Brain microvascular endothelial cell (primary cell): ENCODE data around the gene PTPRM.

ENCODE experiments used
- DNase-seq: peaks from one replicate; pipeline ENCODE4 v3.0.0-alpha.2; 2020
- H3K27ac ChIP-seq: fragments of 250-450 bp; sonication (Bioruptor Pico); 2 replicates; pipeline ENCODE4 v1.5.1; 2020; ENCODE audit warnings: mild to moderate bottlenecking, moderate library complexity
- H3K27me3 ChIP-seq: fragments of 250-450 bp; sonication (Bioruptor Pico); replicated peaks from 2 replicates; pipeline ENCODE4 v1.5.1; 2020; ENCODE audit warnings: mild to moderate bottlenecking
- H3K36me3 ChIP-seq: fragments of 250-450 bp; sonication (Bioruptor Pico); replicated peaks from 2 replicates; pipeline ENCODE4 v1.5.1; 2020; ENCODE audit warnings: mild to moderate bottlenecking
- H3K4me3 ChIP-seq: 2 replicates; pipeline ENCODE4 v1.5.1; 2011; ENCODE audit warnings: low read depth, mild to moderate bottlenecking, control low read depth, low read length, moderate library complexity
- CTCF ChIP-seq: IDR thresholded peaks from 2 replicates; pipeline ENCODE4 v1.5.1; 2011; ENCODE audit warnings: low read depth, mild to moderate bottlenecking, moderate library complexity, low read length, control low read depth, inconsistent platforms; ENCODE audit errors: missing control alignments
- in situ Hi-C: cut with HindIII; loops from 2 replicates; pipeline ENCODE4 v1.10.0; 2017; ENCODE audit warnings: low sequenced_read_pairs, low pct_ligation_motif_present

PTPRM gene

GRCh38 chr18:8300751-8301410, 733.8 kb downstream of the PTPRM start:
- TF ChIP-seq CTCF = no peak
- no peaks in the 10 kb centered on the region for H3K36me3 ChIP-seq
- H3K27ac ChIP-seq = no peak overlapping the region
- in situ Hi-C loops = no loop called here
- DNase-seq = no peak
- H3K27me3 ChIP-seq = no peaks in the 10 kb centered on the region
- H3K4me3 ChIP-seq = no peak overlapping the region

- no peaks in the 10 kb centered on the region for H3K27me3 ChIP-seq
- no peak for DNase-seq
- no peak for TF ChIP-seq CTCF
- H3K4me3 ChIP-seq = no peak overlapping the region
- H3K27ac ChIP-seq = no peak overlapping the region
- no peaks in the 10 kb centered on the region for H3K36me3 ChIP-seq
- in situ Hi-C loops = no loop called here
Measured at GRCh38 chr18:8301427-8302172, 734.5 kb downstream of the PTPRM start.

- DNase-seq = no peak
- Histone ChIP-seq H3K27ac (no peak overlapping the region), H3K27me3 (no peaks in the 10 kb centered on the region), H3K4me3 (no peak overlapping the region), H3K36me3 (no peaks in the 10 kb centered on the region)
- in situ Hi-C loops = no loop called here
- no peak for TF ChIP-seq CTCF
Measured at GRCh38 chr18:8303151-8303755, 736.1 kb downstream of the PTPRM start.

- H3K36me3 ChIP-seq = no peaks in the 10 kb centered on the region
- in situ Hi-C loops = no loop called here
- TF ChIP-seq CTCF = no peak
- H3K27me3 ChIP-seq = no peaks in the 10 kb centered on the region
- DNase-seq = no peak
- no peak overlapping the region for H3K4me3 ChIP-seq
- H3K27ac ChIP-seq = no peak overlapping the region
Measured at GRCh38 chr18:8307960-8308359, 740.8 kb downstream of the PTPRM start.

- H3K36me3 ChIP-seq = no peaks in the 10 kb centered on the region
- no peak overlapping the region for H3K27ac ChIP-seq
- no peak for DNase-seq
- H3K4me3 ChIP-seq = no peak overlapping the region
- no peaks in the 10 kb centered on the region for H3K27me3 ChIP-seq
- in situ Hi-C loops = no loop called here
- TF ChIP-seq CTCF = no peak
Measured at GRCh38 chr18:8313043-8313442, 745.9 kb downstream of the PTPRM start.
